Measurements from ENCODE around the gene CDKAL1. TPM values are rescaled to one million over a fixed set of nuclear protein-coding genes. Genes with fewer than 3 reads are reported as not detected.
A peak's percentile ranks its signal among the peaks of the same experiment; 100 is the strongest.

The CDKAL1 gene
- total and polyA plus RNA-seq, 2 of the 13 experiments (the other 11 are each of a cell fraction or from before 2014, with no cell fraction given), result 9.5 to 27.7 TPM

DNA sequence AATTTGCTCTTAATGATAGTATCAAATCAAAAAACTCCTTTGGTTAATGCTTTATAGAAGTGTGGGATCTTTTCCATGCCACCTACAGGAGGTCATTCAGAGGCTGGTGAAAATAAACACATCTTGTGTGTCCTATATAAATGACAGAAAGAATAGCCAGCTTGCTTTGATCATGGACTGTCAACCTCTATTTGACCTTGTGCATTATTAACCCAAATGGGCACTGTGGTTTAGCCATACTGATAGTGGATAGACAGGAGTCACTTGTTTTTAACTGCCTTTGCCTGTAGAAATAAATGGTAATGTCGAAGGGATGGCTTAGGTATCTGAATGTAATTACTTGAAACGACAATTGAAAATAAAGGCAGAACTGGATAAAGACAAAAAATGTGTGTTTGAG, 123.8 kb downstream of the CDKAL1 start (continued):
- TF ChIP-seq, protein P1, sequence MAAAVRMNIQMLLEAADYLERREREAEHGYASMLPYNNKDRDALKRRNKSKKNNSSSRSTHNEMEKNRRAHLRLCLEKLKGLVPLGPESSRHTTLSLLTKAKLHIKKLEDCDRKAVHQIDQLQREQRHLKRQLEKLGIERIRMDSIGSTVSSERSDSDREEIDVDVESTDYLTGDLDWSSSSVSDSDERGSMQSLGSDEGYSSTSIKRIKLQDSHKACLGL (CRISPR knock-in tag; IDR thresholded peaks at IDR 0.05), result no peak
- TF ChIP-seq, protein P2, sequence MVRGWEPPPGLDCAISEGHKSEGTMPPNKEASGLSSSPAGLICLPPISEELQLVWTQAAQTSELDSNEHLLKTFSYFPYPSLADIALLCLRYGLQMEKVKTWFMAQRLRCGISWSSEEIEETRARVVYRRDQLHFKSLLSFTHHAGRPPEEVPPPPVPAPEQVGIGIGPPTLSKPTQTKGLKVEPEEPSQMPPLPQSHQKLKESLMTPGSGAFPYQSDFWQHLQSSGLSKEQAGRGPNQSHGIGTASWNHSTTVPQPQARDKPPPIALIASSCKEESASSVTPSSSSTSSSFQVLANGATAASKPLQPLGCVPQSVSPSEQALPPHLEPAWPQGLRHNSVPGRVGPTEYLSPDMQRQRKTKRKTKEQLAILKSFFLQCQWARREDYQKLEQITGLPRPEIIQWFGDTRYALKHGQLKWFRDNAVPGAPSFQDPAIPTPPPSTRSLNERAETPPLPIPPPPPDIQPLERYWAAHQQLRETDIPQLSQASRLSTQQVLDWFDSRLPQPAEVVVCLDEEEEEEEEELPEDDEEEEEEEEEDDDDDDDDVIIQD (CRISPR knock-in tag; IDR thresholded peaks at IDR 0.05; ENCODE audit: low read depth), result 0 out of 2 replicates have a peak, but pooled peaks have one; percentile 35
- TF ChIP-seq ZNF33A (CRISPR knock-in tag; IDR thresholded peaks at IDR 0.05; ENCODE audit: borderline replicate concordance) (no peak), ZNF687 (CRISPR knock-in tag; IDR thresholded peaks at IDR 0.05) (no peak), CBFB (CRISPR knock-in tag; IDR thresholded peaks at IDR 0.05) (peak; percentile 46; the same call in 1 of the 2 replicates), ZNF501 (CRISPR knock-in tag; IDR thresholded peaks at IDR 0.05) (no peak), HES4 (CRISPR knock-in tag; IDR thresholded peaks at IDR 0.05; ENCODE audit: borderline replicate concordance) (no peak), ATM (IDR thresholded peaks at IDR 0.05; ENCODE audit: borderline replicate concordance) (no peak), TCF7 (IDR thresholded peaks at IDR 0.05; ENCODE audit: low read depth) (peak; percentile 75), SOX13 (IDR thresholded peaks at IDR 0.05) (no peak), SOX13 (CRISPR knock-in tag; conservative IDR thresholded peaks at IDR 0.05 in 1 of 2, IDR thresholded peaks at IDR 0.05 in 1 of 2) (peak in 1 of 2 experiments; percentile 74; a peak in 2 of 4 replicates), ZNF296 (CRISPR knock-in tag; conservative IDR thresholded peaks at IDR 0.05) (no peak), HNRNPUL1 (IDR thresholded peaks at IDR 0.05; ENCODE audit: low read depth, low read length) (no peak), ZNF598 (CRISPR knock-in tag; IDR thresholded peaks at IDR 0.05; ENCODE audit: borderline replicate concordance) (no peak), ZNF629 (CRISPR knock-in tag; conservative IDR thresholded peaks at IDR 0.05) (peak; percentile 58), MZF1 (CRISPR knock-in tag; IDR thresholded peaks at IDR 0.05; ENCODE audit: borderline replicate concordance) (no peak), EP300 (IDR thresholded peaks at IDR 0.05; ENCODE audit: low read depth in 2 of 2, low read length in 2 of 2) (peak in 1 of 2 experiments; percentile 33; a peak in 1 of 4 replicates), EP300 (CRISPR knock-in tag; IDR thresholded peaks at IDR 0.05; ENCODE audit: borderline replicate concordance) (no peak), MTA3 (CRISPR knock-in tag; IDR thresholded peaks at IDR 0.05) (no peak), KLF16 (CRISPR knock-in tag; IDR thresholded peaks at IDR 0.05) (0 out of 4 replicates have a peak, but pooled peaks of 1 of the 2 experiments have one; percentile 25), HMG20A (CRISPR knock-in tag; IDR thresholded peaks at IDR 0.05; ENCODE audit: borderline replicate concordance) (peak; percentile 74; the same call in 1 of the 2 replicates), SUZ12 (IDR thresholded peaks at IDR 0.05; ENCODE audit: low read depth, low read length) (no peak), SMARCE1 (IDR thresholded peaks at IDR 0.05; ENCODE audit: borderline replicate concordance) (no peak), SYNCRIP (IDR thresholded peaks at IDR 0.05; ENCODE audit: insufficient read depth, low read depth, low read length) (no peak), RARA (CRISPR knock-in tag; IDR thresholded peaks at IDR 0.05) (peak; percentile 91), ESRRA (CRISPR knock-in tag; IDR thresholded peaks at IDR 0.05; ENCODE audit: low read depth) (peak; percentile 76; the same call in 1 of the 2 replicates), TCF7L2 (IDR thresholded peaks at IDR 0.05; ENCODE audit: low read depth, low read length) (peak; percentile 42; the same call in 1 of the 2 replicates)
